ENCODE results near the gene NUMB. TPM values are rescaled to one million over a fixed set of nuclear protein-coding genes. Genes with fewer than 3 reads are reported as not detected.

NUMB gene
- total and polyA plus RNA-seq, 2 of the 4 experiments (the other 2 are of a cell fraction), result 45.9 to 114 TPM

DNA sequence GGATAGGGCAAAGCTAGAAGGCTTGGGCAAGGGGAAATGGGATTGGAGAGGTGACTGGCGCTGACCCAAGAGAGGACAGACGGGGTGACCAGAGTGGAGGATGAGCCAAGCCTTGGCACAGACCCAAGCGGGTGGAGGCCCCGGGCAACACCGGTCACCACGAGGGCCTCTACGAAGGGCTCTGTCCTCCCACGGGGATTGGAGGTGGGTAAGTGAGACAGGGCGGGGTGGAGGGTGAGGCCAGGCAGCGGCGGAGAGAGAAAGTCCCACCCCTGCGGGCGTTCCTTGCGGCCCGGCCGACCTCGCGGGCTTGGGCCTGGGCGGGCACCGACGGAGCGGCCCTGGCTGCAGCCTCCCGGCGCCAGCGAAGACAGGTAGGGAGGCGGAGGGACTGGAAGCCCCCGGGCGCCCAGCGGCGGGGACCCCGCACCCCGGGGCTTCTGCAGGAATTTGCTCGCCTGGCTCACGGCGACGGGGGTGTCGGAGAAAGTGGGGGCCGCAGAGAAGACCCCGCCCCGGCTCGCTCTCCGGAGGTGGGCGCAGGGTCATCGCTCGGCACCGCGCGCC lies 221.0 kb downstream of the NUMB start, which contains the start of gene PAPLN:
Gene PAPLN (plus strand): TSS at position 288 of the 567 bp plus-strand sequence. CDS start 2,273 bp downstream, outside the sequence.
- H3K9ac ChIP-seq (ENCODE audit: low read depth, low read length), result no peak within 1 kb of the TSS
- 0 out of 2 replicates have a peak within 1 kb of the TSS, but pooled peaks have one; percentile 12 for H4K91ac ChIP-seq (ENCODE audit: insufficient read depth, low read depth, low read length)
- H4K20me1 ChIP-seq (ENCODE audit: insufficient read depth, low read length), result peaks cover 5% of the 10 kb centered on the region; the same call in 1 of the 2 replicates
- TF ChIP-seq SMC3 (IDR thresholded peaks at IDR 0.05; ENCODE audit: low read depth, low read length) (no peak), CEBPB (IDR thresholded peaks at IDR 0.05; ENCODE audit: low read depth, low read length) (no peak)
- peak within 1 kb of the TSS; percentile 80 for H2AFZ ChIP-seq (replicated peaks; ENCODE audit: low read length, poor library complexity)
- peak within 1 kb of the TSS; percentile 18; the same call in 1 of the 2 replicates for H3K23ac ChIP-seq (ENCODE audit: low read depth, low read length)
- H2BK20ac ChIP-seq (ENCODE audit: low read depth, low read length), result no peak within 1 kb of the TSS
- ATAC-seq (ENCODE audit: low read depth) (no peak), DNase-seq (no peak)
- H3K79me1 ChIP-seq (ENCODE audit: low read depth in 1 of 2, low read length in 2 of 2), result 0 out of 4 replicates have a peak, but pooled peaks cover 0 to 4% of the 10 kb centered on the region in 2 experiments
- H4K8ac ChIP-seq (ENCODE audit: low read depth in 2 of 2, low read length in 2 of 2), result no peak within 1 kb of the TSS
- POLR2A ChIA-PET (ENCODE audit: unreplicated experiment), result no interaction called here
- no peaks in the 10 kb centered on the region for H3K9me3 ChIP-seq (ENCODE audit: control insufficient read depth, insufficient read depth, low read length)
- in situ Hi-C loops (cut with MboI; ENCODE audit: low sequenced_read_pairs) (no loop called here), intact Hi-C loops (cut with micrococcal nuclease) (no loop called here), dilution Hi-C loops (cut with HindIII; ENCODE audit: low sequenced_read_pairs, unreplicated experiment) (no loop called here)
- no peak within 1 kb of the TSS for H2BK15ac ChIP-seq (ENCODE audit: low read depth, low read length)
- peak within 1 kb of the TSS; percentile 16; the same call in 1 of the 2 replicates for H2BK120ac ChIP-seq (ENCODE audit: low read depth, low read length)
- no peak within 1 kb of the TSS; the same call in 1 of the 2 replicates for H3K27ac ChIP-seq (ENCODE audit: insufficient read depth, low read length)
- peak within 1 kb of the TSS; percentile 65 for H3K4me2 ChIP-seq (ENCODE audit: low read depth, low read length)
- no TSS peak for BruUV-seq (replicated peaks)
- peaks cover 26% of the 10 kb centered on the region for H3K4me1 ChIP-seq (ENCODE audit: control insufficient read depth, insufficient read depth, low read length)
- H3K14ac ChIP-seq (replicated peaks; ENCODE audit: low read depth, low read length), result no peak within 1 kb of the TSS
- CTCF ChIA-PET, result no interaction called here
- no peak within 1 kb of the TSS for H3K4ac ChIP-seq (ENCODE audit: low read depth, low read length)
- peaks cover 57% of the 10 kb centered on the region for H3K27me3 ChIP-seq (ENCODE audit: control insufficient read depth, insufficient read depth, low read length)
- no peak within 1 kb of the TSS for H3K18ac ChIP-seq (ENCODE audit: low read depth, low read length)
- no peak within 1 kb of the TSS for H2BK5ac ChIP-seq (ENCODE audit: low read depth, low read length, poor library complexity, severe bottlenecking)
- WGBS, 2 experiments (ENCODE audit: extremely low coverage in 2 of 2, insufficient read length in 1 of 2), result 20% methylated on average over 13 of the region's 48 CpGs; no CpG with 5 or more reads in 1 of the 2 experiments
- no peak within 1 kb of the TSS for H3K56ac ChIP-seq (ENCODE audit: extremely low read depth, insufficient read depth, low read length)
- no peak within 1 kb of the TSS for H2AK5ac ChIP-seq (ENCODE audit: low read depth, low read length)
- no peak within 1 kb of the TSS for H2AK9ac ChIP-seq (replicated peaks; ENCODE audit: low read depth, low read length, poor library complexity)
- peaks cover 4% of the 10 kb centered on the region for H3K9me1 ChIP-seq (ENCODE audit: insufficient read depth, low read length)
- H4K5ac ChIP-seq (ENCODE audit: low read depth, low read length), result no peak within 1 kb of the TSS
- no peaks in the 10 kb centered on the region for H3K36me3 ChIP-seq (ENCODE audit: control insufficient read depth, insufficient read depth, low read length)
- H3K4me3 ChIP-seq (ENCODE audit: insufficient read depth, low read depth, low read length), result no peak within 1 kb of the TSS

Measured in IMR-90 (cell line).